ENCODE results near the gene CYFIP1. TPM values are rescaled to one million over a fixed set of nuclear protein-coding genes. Genes with fewer than 3 reads are reported as not detected.

The CYFIP1 gene
- total and polyA plus RNA-seq, 9 of the 15 experiments (the other 6 are each of a cell fraction or from before 2014, with no cell fraction given) = 3.8 to 59.8 (median 28.3) TPM

DNA sequence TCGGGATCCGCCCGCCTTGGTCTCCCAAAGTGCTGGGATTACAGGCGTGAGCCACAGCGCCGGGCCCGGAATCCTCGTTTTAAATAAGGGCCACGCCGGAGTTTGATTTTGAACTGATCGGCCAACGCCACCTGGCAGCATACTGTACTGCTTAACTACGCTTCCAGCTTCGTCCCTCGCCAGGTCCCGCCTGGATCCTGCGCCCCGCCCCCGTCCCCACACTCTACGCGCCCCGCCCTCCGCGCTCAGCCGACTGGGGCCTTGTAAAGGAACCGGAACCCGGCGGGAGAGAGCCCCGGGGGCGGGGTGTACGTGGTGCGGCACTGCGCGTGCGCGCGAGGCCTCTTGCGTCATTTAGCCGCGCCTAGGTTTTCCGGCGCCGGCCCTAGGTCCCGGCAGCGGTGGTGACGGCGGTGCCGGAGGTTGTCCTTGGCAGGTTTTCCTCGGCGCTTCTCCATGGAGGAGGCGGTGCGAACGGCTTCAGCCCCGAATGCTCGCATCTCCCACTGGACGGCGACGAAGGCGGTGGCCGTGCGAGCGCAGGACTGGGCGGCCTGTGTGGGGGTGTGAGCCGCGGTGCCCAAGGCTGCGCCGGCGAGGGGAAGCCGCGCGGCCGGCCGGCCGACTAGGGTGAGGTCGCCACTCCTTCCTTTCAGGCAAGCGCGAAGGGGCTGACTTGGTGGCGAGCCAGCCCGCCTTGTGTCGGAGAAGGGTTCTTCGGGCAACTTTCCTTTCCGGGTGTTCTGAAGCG is 141.7 kb downstream of the CYFIP1 start, which contains the start of gene NIPA2 (continued):
- TF ChIP-seq, protein P1, sequence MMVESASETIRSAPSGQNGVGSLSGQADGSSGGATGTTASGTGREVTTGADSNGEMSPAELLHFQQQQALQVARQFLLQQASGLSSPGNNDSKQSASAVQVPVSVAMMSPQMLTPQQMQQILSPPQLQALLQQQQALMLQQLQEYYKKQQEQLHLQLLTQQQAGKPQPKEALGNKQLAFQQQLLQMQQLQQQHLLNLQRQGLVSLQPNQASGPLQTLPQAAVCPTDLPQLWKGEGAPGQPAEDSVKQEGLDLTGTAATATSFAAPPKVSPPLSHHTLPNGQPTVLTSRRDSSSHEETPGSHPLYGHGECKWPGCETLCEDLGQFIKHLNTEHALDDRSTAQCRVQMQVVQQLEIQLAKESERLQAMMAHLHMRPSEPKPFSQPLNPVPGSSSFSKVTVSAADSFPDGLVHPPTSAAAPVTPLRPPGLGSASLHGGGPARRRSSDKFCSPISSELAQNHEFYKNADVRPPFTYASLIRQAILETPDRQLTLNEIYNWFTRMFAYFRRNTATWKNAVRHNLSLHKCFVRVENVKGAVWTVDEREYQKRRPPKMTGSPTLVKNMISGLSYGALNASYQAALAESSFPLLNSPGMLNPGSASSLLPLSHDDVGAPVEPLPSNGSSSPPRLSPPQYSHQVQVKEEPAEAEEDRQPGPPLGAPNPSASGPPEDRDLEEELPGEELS (CRISPR knock-in tag; IDR thresholded peaks at IDR 0.05; ENCODE audit: borderline replicate concordance) = 0 out of 2 replicates have a peak, but pooled peaks have one; percentile 49
- no peak for TF ChIP-seq POLR3G (IDR thresholded peaks at IDR 0.05; ENCODE audit: extremely low read depth, insufficient read length, insufficient replicate concordance)
- TF ChIP-seq, protein P2, sequence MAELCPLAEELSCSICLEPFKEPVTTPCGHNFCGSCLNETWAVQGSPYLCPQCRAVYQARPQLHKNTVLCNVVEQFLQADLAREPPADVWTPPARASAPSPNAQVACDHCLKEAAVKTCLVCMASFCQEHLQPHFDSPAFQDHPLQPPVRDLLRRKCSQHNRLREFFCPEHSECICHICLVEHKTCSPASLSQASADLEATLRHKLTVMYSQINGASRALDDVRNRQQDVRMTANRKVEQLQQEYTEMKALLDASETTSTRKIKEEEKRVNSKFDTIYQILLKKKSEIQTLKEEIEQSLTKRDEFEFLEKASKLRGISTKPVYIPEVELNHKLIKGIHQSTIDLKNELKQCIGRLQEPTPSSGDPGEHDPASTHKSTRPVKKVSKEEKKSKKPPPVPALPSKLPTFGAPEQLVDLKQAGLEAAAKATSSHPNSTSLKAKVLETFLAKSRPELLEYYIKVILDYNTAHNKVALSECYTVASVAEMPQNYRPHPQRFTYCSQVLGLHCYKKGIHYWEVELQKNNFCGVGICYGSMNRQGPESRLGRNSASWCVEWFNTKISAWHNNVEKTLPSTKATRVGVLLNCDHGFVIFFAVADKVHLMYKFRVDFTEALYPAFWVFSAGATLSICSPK (IDR thresholded peaks at IDR 0.05; ENCODE audit: borderline replicate concordance) = no peak
- TF ChIP-seq, protein P3, sequence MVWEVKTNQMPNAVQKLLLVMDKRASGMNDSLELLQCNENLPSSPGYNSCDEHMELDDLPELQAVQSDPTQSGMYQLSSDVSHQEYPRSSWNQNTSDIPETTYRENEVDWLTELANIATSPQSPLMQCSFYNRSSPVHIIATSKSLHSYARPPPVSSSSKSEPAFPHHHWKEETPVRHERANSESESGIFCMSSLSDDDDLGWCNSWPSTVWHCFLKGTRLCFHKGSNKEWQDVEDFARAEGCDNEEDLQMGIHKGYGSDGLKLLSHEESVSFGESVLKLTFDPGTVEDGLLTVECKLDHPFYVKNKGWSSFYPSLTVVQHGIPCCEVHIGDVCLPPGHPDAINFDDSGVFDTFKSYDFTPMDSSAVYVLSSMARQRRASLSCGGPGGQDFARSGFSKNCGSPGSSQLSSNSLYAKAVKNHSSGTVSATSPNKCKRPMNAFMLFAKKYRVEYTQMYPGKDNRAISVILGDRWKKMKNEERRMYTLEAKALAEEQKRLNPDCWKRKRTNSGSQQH (CRISPR knock-in tag; IDR thresholded peaks at IDR 0.05) = 0 out of 2 replicates have a peak, but pooled peaks have one; percentile 24
- TF ChIP-seq CBX3 (IDR thresholded peaks at IDR 0.05; ENCODE audit: borderline replicate concordance in 1 of 2, low read length in 2 of 2) = no peak
- TF ChIP-seq PYGO2 (tag; IDR thresholded peaks at IDR 0.05) = no peak
- TF ChIP-seq FOXK2 (conservative IDR thresholded peaks at IDR 0.05 in 1 of 2, IDR thresholded peaks at IDR 0.05 in 1 of 2; ENCODE audit: low read depth in 2 of 2) = peak in 1 of 2 experiments; percentile 47; a peak in 1 of 4 replicates
- peak in 1 of 2 experiments; percentile 37; a peak in 1 of 4 replicates for TF ChIP-seq RCOR1 (IDR thresholded peaks at IDR 0.05; ENCODE audit: borderline replicate concordance in 1 of 2, low read depth in 2 of 2, low read length in 2 of 2)
- TF ChIP-seq, protein P4, sequence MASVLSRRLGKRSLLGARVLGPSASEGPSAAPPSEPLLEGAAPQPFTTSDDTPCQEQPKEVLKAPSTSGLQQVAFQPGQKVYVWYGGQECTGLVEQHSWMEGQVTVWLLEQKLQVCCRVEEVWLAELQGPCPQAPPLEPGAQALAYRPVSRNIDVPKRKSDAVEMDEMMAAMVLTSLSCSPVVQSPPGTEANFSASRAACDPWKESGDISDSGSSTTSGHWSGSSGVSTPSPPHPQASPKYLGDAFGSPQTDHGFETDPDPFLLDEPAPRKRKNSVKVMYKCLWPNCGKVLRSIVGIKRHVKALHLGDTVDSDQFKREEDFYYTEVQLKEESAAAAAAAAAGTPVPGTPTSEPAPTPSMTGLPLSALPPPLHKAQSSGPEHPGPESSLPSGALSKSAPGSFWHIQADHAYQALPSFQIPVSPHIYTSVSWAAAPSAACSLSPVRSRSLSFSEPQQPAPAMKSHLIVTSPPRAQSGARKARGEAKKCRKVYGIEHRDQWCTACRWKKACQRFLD (CRISPR knock-in tag; IDR thresholded peaks at IDR 0.05) = peak; percentile 77; the same call in 1 of the 2 replicates
- TF ChIP-seq FIP1L1 (IDR thresholded peaks at IDR 0.05; ENCODE audit: low read depth, low read length, poor library complexity, severe bottlenecking) = peak; percentile 50
- peak; percentile 82; the same call in 1 of the 2 replicates for TF ChIP-seq MTA3 (IDR thresholded peaks at IDR 0.05; ENCODE audit: borderline replicate concordance)
- TF ChIP-seq ATF7 (IDR thresholded peaks at IDR 0.05) = peak; percentile 87
- TF ChIP-seq NR1H2 (CRISPR knock-in tag; IDR thresholded peaks at IDR 0.05) = no peak; the same call in 1 of the 2 replicates
- TF ChIP-seq CBX5 (IDR thresholded peaks at IDR 0.05; ENCODE audit: borderline replicate concordance, low read depth) = no peak

Measured in K562 (cell line).